Renal cortical epithelial cell (primary cell): ENCODE data around the gene CYP4F12. TPM values are rescaled to one million over a fixed set of nuclear protein-coding genes. Genes with fewer than 3 reads are reported as not detected.

ENCODE experiments used
- DNase-seq: peaks from one replicate; pipeline ENCODE4 v3.0.0-alpha.2; 2011; ENCODE audit warnings: low read depth
- total RNA-seq: library from RNA; depleted of rRNA; stranded (reverse); fragments of >200 nt; gene quantifications from 2 replicates; pipeline ENCODE4 v1.2.3, GENCODE V29; 2014

The CYP4F12 gene, protein sequence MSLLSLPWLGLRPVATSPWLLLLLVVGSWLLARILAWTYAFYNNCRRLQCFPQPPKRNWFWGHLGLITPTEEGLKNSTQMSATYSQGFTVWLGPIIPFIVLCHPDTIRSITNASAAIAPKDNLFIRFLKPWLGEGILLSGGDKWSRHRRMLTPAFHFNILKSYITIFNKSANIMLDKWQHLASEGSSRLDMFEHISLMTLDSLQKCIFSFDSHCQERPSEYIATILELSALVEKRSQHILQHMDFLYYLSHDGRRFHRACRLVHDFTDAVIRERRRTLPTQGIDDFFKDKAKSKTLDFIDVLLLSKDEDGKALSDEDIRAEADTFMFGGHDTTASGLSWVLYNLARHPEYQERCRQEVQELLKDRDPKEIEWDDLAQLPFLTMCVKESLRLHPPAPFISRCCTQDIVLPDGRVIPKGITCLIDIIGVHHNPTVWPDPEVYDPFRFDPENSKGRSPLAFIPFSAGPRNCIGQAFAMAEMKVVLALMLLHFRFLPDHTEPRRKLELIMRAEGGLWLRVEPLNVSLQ
- total RNA-seq: not detected in 2 replicates

DNA sequence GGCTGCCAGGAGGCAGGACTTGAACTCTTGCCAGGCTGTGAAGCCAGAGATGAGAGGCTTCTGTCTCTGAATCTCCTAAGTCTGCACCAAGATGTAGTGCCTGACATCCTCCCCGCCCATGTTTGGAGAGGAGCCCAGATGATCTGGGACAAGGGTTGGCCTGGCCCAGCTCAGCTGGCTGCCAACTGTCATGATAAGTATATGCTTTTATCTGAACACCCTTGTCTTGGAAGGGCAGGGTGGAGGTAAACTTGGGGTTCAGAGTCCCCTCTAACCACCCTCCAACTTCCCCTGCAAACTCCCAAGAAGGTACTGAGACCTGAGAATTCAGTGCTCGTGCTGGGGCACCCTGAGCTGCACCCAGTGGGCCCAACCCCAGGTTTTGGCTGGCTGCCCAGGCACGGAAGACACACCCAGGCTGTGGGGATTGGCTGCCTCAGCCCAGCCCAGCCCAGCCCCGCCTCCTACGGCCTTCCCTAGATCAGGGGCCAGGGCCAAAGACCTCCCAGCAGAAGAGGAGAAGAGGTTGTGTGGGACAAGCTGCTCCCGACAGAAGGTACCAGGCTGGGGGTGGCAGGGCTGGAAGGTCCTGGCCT lies at the start of gene CYP4F12:
TSS of gene CYP4F12 (plus strand) at position 508 of the 596 bp plus-strand sequence. CDS start 443 bp downstream, outside the sequence.
- DNase-seq: peak; percentile 4

DNA sequence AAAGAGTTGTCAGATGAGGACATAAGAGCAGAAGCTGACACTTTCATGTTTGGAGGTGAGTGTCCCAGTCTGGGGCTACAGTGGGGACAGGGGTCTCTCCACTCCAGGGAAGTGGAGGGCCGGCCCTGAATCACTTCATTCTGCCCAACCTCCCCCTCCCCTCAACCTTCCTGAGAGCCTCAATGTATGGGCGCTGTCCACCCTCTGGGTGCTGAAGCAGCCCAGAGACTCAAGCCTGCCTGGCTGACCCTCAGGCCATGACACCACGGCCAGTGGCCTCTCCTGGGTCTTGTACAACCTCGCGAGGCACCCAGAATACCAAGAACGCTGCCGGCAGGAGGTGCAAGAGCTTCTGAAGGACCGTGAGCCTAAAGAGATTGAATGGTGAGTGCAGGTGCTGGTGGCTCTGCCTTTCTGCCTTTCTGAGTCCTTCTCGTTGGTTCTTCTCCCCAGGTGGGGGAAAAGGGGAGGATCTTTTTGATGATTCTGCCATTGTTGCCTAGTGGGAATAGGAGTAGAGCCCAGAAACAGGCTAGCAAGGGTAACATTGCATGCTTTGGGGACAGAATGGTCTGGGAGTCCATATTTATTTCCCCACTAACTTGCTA lies 49.1 kb upstream of the CYP4F12 start:
- no peak for DNase-seq

DNA sequence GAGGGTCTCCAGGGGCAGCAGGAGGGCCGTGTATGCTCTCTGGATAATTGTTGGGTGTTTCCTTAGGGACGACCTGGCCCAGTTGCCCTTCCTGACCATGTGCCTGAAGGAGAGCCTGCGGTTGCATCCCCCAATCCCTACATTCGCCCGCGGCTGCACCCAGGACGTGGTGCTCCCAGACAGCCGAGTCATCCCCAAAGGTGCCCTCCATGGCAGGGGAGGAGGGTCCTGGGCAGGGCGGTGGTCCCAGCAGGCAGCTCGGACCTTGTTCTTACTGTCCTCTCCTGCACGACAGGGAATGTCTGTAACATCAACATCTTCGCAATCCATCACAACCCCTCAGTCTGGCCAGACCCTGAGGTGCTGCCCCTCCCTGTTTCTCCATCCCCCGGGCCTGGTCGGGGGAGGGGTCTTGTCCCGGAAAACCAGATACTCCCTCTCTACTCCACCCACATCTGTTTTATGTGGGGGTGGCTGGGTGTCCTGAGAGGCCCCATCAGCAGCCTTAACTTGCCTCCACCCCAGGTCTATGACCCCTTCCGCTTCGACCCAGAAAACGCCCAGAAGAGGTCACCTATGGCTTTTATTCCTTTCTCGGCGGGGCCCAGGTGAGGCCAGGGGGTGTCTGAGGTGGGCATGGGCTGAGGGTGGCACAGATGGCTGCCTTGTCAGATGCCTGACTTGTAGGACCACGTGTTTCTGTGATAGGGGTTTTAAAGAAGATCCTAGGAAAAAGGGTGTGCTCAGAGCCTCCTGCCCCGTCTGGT lies 44.5 kb upstream of the CYP4F12 start:
- DNase-seq: no peak

DNA sequence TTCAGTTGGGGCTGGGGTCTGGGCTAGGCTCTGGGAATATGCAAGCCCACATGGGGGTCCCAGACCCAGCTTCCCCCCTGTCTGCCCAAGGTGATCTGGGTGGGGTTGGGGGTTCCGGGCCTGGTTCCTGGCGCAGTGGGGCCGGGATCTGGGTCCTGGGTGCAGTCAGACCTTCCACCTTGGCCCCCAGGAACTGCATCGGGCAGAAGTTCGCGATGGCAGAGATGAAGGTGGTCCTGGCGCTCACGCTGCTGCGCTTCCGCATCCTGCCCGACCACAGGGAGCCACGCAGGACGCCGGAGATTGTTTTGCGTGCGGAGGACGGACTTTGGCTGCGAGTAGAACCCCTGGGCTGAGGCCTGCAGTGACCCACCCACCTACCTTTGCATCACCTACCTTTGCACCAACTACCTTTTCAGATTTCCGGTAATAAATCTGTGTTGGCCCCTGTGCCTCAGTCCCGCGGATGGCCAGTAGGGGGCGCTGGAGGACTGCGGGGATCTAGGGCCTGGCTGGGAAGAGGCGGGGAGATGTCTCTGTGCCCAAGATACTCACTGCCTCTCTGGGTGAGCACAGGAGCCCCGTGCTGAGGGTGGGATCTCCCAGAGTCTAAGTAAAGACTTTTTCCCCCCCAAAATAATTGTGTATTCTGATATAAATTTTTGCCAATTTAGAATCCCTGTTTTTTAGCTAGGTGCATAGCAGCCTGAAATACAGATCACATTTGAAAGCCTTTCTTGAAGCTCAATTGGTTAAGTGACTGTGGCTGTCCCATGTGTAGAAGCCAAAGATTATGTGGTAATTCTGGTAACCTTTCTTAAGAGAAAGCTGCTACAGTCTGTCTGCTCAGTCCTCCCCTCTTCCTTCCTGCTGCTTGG lies 43.6 kb upstream of the CYP4F12 start:
- peak; percentile 20 for DNase-seq

DNA sequence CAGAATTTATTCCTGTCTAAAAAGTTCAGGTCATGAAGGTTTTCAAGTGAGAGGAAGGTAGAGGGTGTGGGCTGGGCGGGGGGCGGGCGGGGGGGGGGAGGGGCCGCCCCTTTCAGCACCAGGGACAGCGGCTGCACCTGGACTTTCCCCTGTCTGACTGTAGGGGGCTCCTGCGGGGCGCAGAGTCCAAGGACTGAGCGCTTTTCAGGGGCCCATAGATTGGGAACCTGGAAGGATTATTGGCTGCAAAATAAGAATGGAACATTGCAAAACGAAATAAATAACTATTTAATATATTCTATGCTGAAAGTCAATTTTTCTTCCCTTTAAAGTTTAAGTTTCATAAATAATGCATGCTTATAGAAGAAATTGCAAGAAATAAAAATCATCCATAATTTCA lies 41.1 kb upstream of the CYP4F12 start:
- DNase-seq: no peak

DNA sequence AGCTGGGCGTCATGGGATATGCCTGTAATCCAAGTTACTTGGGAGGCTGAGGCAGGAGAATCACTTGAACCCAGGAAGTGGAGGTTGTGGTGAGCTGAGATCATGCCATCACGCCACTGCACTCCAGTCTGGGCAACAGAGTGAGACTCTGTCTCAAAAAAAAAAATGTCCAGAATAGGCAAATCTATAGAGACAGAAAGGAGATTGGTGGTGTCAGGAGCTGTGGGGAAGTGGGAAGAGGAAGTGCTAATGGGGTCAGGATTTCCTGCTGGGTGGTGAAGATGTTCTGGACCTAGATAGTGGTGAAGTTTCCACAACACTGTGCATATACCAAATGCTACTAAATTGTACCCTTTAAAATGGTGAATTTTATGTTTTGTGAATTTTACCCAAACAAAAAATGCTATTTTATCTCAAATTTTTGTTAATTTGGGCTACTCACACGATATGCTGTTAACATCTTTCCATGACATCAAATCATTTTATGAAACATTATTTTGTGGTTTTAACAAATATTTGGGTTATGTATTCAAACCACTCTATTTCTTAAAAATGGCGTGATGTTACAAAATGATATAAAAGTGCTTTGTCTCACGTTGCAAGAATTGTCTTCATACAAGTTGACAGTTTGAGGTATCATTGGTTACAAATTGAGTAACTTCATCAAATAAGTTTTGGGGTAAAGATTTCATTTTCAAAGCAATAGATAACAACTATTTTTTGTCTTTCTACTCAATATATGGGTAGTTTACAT lies 39.6 kb upstream of the CYP4F12 start:
- no peak for DNase-seq

DNA sequence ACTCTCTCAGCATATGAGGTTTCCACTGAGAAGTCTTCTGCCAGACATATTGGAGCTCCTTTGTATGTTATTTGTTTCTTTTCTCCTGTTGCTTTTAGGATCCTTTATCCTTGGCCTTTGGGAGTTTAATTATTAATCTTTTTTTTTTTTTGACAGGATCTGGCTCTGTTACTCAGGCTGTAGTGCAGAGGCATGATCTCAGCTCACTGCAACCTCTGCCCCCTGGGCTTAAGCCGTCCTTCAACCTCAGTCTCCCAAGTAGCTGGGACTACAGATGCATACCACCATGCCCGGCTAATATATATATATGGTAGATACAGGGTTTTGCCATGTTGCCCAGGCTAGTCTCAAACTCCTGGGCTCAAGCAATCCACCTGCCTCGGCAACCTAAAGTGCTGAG lies 38.8 kb upstream of the CYP4F12 start:
- DNase-seq: no peak

DNA sequence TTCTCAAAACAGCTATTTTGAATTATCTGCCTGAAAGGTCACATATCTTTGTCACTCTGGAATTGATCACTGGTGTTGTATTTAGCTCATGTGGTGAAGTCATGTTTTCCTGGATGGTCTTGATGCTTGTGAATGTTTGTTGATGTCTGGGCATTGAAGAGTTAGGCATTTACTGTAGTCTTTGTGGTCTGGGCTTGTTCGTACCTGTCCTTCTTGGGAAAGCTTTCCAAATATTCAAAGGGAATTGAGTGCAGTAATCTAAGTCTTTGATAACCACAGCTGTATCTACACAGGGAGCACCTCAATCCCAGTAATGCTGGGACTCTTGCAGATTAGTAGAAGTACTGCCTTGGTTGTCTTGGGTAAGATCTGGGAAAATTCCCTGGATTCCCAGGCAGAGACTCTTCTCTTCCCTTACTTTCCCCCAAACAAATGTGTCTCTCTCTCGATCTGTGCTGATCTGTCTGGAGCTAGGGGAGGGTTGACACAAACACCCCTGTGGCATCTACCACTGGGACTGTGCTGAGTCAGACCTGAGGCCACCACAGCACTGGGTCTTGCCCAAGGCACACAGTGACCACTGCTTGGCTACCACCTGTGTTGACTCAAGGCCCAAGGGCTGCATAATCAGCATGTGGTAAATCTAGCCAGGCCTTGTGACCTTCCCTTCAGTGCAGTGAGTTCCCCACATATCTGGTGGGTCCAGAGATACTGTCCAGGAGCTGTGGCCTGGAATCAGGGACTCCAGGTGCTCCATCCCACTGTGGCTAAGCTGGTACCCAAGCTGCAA lies 37.7 kb upstream of the CYP4F12 start:
- DNase-seq: no peak

DNA sequence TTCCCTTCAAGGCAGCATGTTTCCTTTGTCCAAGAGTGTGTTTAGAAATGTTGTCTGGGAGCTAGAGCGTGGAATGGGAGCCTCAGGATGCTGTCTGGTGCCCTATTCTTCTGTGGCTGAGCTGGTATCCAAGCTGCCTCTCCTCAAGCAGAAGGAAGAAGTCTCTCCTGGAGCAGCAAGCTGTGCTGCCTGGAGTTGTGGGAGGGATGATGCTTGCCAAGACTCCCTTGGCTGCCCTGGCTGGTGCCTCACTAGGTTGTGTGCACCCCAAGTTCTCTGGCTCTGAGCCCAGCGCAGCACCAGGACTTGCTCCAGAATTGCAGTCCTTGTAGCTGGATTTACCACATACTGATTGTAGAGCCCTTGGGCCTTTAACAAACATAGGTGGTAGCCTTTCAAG lies 36.9 kb upstream of the CYP4F12 start:
- no peak for DNase-seq

DNA sequence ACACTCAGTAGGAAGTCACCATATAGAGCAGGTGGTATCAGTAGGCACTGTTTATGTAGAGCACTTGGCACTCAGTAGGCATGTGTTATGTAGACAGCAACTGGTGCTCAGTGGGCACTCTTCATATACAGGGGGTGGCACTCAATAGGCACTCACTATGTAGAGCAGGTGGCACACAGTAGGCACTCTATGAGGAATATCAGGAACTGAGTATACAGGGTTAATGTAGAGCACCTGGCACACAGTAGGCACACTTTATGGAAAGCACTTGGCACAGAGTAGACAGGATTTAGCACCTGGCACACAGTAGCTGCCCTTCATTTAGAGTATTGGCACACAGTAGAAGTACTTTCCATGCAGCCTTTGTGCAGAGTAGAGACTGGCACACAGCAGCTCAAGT lies 33.3 kb upstream of the CYP4F12 start:
- no peak for DNase-seq

DNA sequence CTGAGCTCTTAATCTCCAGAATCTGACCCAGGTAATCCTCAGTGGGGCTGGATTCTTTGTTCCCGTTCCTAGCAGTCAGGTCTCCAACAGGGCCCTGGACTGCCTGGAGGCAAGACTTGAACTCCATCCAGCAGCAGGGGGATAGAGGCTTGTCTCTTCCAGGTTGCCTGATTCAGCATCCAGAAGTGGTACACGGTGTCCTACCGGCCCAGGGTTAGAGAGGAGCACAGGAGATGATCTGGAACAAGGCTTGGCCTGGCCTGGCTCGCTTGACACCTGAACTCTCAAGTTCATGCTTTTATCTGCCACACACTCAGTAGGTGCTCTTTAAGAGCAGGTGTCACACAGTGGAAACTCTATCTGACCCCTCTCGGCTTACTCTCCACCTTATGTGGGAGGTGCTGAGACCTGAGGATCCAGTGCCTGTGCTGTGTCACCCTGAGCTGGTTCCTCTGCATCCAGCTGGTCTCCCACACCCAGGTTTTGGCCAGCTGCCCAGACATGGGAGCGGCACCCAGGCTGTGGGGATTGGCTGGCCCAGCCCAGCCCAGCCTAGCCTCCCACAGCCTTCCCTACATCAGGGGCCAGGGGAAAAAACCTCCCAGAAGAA lies 32.5 kb upstream of the CYP4F12 start, which contains the start of gene CYP4F3:
TSS of gene CYP4F3 (plus strand) at position 604 of the 610 bp plus-strand sequence. CDS start 519 bp downstream, outside the sequence.
- peak; percentile 42 for DNase-seq

DNA sequence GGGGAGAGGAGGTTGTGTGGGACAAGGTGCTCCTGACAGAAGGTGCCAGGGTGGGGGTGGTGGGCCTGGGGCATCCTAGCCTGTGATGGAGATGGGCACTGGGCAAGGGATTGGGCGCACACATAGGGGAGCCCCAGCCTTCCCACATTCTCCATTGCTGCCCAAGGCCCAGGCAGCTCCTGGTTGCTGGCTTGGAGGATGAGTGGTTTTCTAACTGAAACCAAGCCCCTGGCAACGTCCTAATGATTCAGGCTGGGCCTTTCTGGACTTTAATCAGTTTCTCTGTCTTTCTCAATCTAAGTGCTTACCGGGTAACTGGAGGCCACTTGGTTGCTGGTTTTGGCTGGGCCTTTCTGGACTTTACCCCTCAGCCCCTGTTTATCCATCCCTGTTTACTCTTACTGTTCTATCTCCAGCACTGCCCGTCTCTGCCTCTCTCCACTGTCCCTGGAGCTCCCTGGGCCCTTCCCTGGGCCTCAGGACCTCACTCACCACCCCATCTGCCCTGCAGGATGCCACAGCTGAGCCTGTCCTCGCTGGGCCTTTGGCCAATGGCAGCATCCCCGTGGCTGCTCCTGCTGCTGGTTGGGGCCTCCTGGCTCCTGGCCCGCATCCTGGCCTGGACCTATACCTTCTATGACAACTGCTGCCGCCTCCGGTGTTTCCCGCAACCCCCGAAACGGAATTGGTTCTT lies 31.8 kb upstream of the CYP4F12 start:
- DNase-seq: peak; percentile 6

DNA sequence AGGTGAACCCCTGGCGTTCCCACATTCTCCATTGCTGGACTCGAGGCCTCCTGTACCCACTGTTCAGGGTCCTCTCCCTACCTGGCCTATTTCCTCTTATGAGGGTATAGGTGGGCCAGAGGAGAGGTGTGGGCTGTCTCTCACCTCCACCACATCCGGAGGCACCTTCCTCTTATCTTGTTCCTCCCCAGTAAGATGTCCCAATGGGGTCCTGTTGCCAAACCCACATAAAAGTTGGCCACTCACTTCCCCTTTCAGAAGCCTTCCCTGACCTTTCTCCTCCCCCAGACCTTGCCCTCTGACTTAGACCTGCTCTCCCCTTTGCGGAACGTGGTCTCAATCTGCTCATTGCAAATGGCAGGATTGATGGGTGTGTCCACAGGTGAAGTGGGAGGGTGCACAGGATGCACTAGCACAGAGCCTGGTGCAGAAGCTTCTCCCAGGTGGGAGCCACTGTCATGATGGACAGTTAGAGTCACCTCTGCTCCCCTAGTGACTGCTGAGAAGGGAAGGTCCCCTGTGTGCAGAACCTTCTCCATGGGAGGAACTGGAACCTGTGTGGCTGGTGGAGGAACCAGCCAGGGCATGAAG lies 30.9 kb upstream of the CYP4F12 start:
- no peak for DNase-seq

DNA sequence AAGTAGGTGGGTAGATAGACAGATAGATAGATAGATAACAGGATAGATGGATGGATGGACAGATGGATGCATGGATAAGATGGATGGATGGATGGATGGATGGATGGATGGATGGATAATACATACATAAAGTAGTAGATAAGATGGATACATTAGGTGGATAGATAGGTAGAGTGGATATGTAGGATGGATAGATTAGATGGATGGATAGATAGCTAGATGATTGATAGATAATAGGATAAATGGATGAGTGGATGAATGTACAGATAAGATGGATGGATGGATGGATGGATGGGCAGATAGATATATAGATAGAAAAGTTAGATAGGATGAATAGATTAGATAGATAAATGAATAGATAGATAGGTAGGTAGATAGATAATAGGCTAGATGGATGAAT lies 30.1 kb upstream of the CYP4F12 start:
- DNase-seq: no peak

DNA sequence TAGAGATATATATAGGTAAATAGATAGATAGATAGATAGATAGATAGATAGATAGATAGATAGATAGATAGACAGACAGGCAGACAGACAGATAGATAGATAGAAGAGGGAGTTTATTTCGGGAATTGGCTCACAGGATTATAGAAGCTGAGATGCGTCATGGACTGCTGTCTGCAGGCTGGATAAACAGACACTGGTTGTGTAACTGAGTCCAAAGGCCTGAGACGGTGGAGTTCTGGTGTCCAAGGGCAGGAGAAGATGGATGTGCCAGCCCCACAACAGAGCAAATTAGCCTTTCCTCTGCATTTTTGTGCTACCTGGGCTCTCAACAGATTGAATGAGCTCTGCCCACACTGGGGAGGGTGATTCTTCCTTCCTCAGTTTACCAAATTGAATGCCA lies 29.5 kb upstream of the CYP4F12 start:
- no peak for DNase-seq

DNA sequence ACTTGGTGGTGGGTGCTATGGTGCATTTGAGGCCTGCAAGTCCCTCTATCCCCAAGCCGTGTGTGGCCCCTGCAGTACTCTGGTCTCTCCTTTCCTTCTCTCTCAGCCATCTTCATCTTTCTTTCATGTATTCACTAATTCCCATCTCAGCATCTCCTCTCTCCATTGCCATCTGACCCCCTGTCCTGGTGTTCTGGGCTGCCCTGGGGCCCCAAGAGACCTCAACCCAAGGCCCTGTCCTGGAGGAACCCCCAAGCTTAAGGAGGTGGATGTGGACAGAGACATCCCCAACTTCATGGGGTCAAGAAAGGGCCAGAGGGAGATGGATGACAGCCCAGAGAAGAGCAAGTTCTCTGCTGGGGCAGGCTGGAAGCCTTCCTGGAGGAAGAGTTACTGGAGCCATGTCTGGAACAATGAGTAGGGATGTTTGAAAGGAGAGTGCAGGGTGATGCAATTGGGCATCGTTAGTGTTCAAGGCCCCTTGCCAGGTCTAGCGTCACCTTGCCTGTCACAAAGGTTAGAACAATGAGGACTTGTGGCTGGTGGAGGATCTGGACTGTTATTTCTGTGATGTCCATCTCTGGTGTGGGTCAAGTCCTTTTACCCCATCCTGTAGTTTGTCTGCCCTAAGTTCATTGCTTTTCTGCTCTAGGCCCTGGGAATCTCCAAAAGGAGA lies 28.7 kb upstream of the CYP4F12 start:
- no peak for DNase-seq

DNA sequence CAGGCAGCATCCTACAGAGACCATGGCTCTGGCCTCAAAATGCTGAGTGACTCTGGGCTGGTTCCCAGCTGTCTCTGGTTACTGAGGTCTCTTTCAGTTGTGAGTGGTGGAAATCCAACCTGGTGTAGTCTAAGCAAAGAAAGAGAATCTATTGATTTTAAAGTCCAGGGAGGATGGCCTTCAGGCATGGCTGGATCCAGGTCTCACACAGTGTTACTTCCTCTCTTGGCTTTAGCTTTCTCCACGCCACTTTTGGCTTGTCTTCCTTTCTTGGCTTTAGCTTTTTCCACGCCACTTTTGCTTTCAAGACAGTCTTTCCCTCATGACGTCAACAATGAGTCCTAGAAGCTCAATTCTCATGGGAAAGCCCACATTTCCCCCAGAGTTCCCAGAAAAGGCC lies 28.1 kb upstream of the CYP4F12 start:
- DNase-seq: no peak
